Neural cell (in vitro differentiated cells): Measurements from ENCODE around the gene MERTK.

Experiments
- EP300 ChIP-seq: fragments of 450-650 bp; conservative IDR thresholded peaks from 2 replicates; pipeline ENCODE4 v1.6.1; 2014; ENCODE audit warnings: antibody characterized with exemption, mild to moderate bottlenecking, moderate library complexity; ENCODE audit not compliant: poor library complexity, severe bottlenecking
- TF ChIP-seq, protein P1 (sequence below): fragments of 450-650 bp; IDR thresholded peaks from 2 replicates; pipeline ENCODE4 v1.5.1; 2014; ENCODE audit warnings: antibody characterized with exemption, mild to moderate bottlenecking, moderate library complexity; ENCODE audit not compliant: poor library complexity, severe bottlenecking

DNA sequence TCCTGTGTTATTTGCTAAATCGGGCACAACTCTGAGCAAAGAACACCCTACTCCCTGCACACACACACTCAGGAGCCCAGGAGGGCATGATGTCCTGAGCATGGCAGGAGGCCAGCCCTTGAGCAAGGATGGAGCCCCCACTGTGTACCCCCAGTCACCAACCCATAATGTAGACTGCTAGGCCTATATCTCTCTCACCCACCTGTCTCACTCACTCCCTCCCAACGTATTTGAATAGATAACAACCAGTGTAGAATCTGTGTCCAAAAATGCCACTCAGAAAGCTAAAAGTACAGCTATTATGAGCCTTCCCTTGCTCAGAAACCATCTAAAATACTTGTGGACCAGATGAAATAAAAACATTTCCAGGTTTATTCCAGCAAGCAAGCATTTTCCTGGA is 29.3 kb downstream of the MERTK start:
- TF ChIP-seq EP300: no peak
- TF ChIP-seq, protein P1, sequence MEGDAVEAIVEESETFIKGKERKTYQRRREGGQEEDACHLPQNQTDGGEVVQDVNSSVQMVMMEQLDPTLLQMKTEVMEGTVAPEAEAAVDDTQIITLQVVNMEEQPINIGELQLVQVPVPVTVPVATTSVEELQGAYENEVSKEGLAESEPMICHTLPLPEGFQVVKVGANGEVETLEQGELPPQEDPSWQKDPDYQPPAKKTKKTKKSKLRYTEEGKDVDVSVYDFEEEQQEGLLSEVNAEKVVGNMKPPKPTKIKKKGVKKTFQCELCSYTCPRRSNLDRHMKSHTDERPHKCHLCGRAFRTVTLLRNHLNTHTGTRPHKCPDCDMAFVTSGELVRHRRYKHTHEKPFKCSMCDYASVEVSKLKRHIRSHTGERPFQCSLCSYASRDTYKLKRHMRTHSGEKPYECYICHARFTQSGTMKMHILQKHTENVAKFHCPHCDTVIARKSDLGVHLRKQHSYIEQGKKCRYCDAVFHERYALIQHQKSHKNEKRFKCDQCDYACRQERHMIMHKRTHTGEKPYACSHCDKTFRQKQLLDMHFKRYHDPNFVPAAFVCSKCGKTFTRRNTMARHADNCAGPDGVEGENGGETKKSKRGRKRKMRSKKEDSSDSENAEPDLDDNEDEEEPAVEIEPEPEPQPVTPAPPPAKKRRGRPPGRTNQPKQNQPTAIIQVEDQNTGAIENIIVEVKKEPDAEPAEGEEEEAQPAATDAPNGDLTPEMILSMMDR: no peak
